NB4 (cell line): ENCODE data around the gene GPR153.

ENCODE experiments used
- CTCF ChIP-seq: IDR thresholded peaks from one replicate; pipeline ENCODE4 v1.5.1; 2012; ENCODE audit warnings: low read depth, low read length
- MYC ChIP-seq: IDR thresholded peaks from 2 replicates; pipeline ENCODE4 v1.6.1; 2011; ENCODE audit warnings: low read depth, low read length
- POLR2A ChIP-seq: IDR thresholded peaks from 2 replicates; pipeline ENCODE4 v1.6.1; 2011; ENCODE audit warnings: mild to moderate bottlenecking; ENCODE audit not compliant: insufficient read length; ENCODE audit errors: extremely low read depth
- TF ChIP-seq, protein P1 (sequence below): IDR thresholded peaks from 2 replicates; pipeline ENCODE4 v1.6.1; 2011; ENCODE audit warnings: low read depth, low read length

DNA sequence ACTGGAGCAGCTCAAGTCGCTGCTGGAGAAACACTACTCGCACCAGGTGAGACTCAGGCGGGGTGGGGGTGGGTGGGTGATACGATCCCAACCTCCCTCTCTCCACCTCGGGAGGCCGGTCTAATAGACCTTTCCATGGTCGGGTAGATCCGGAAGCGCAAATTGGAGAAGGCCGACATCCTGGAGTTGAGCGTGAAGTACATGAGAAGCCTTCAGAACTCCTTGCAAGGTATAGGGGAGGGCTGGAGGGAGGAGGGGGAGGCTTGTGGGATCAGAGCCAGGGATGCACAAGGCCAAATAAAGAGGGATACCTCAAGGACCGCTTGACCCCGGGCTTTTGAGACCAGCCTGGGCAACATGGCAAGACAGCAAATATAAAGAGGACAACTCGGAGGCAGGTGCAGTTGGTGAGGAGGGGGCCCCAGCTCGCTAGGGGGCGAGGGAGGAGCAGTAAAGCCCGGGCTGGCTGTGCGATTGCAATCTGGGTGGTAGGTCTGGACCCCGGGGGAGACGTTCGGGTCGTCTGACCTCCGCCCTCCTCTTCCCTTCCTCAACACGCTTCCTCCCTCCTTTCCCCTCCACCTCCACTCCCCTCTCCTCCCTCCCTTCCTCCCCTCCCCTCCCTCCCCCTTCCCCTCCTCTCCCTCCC is 16.4 kb downstream of the GPR153 start:
- TF ChIP-seq, protein P1, sequence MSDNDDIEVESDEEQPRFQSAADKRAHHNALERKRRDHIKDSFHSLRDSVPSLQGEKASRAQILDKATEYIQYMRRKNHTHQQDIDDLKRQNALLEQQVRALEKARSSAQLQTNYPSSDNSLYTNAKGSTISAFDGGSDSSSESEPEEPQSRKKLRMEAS = no peak
- TF ChIP-seq CTCF (no peak), POLR2A (no peak), MYC (no peak)
